GM18526 (cell line): ENCODE measurements around the gene RUNX1.

Source experiments
- POLR2A ChIP-seq: IDR thresholded peaks from 3 replicates; pipeline ENCODE4 v1.6.1; 2011; ENCODE audit not compliant: insufficient read length; ENCODE audit errors: extremely low read depth

Gene RUNX1

GRCh38 chr21:35072557-35072956, 23.5 kb upstream of the RUNX1 start:
- no peak for TF ChIP-seq POLR2A

- no peak for TF ChIP-seq POLR2A
Observed at GRCh38 chr21:35071347-35071746, 22.2 kb upstream of the RUNX1 start.

- TF ChIP-seq POLR2A: no peak
Observed at GRCh38 chr21:35070436-35070835, 21.3 kb upstream of the RUNX1 start.

GRCh38 chr21:35066824-35067223, 17.7 kb upstream of the RUNX1 start:
- no peak for TF ChIP-seq POLR2A

GRCh38 chr21:35063428-35064172, 14.5 kb upstream of the RUNX1 start:
- no peak for TF ChIP-seq POLR2A

- TF ChIP-seq POLR2A: no peak
Observed at GRCh38 chr21:35062016-35062415, 12.9 kb upstream of the RUNX1 start.

- no peak for TF ChIP-seq POLR2A
Observed at GRCh38 chr21:35059742-35060141, 10.6 kb upstream of the RUNX1 start.

GRCh38 chr21:35058058-35058457, 9.0 kb upstream of the RUNX1 start:
- no peak for TF ChIP-seq POLR2A

GRCh38 chr21:35057428-35057827, 8.3 kb upstream of the RUNX1 start:
- TF ChIP-seq POLR2A: no peak

GRCh38 chr21:35053356-35054096, 4.4 kb upstream of the RUNX1 start:
- TF ChIP-seq POLR2A: no peak

- TF ChIP-seq POLR2A: no peak
Observed at GRCh38 chr21:35052801-35053200, 3.7 kb upstream of the RUNX1 start.

- no peak for TF ChIP-seq POLR2A
Observed at GRCh38 chr21:35051287-35051818, 2.3 kb upstream of the RUNX1 start.

GRCh38 chr21:35050348-35051286, 1.5 kb upstream of the RUNX1 start:
- TF ChIP-seq POLR2A: no peak

- TF ChIP-seq POLR2A: no peak
Observed at GRCh38 chr21:35048183-35048601, 910 bp downstream of the RUNX1 start.

- TF ChIP-seq POLR2A: no peak
Observed at GRCh38 chr21:35046880-35047229, 2.2 kb downstream of the RUNX1 start.
